Stimulated activated effector memory CD8-positive, alpha-beta T cell treated with anti-CD3 and anti-CD28 coated beads, Interleukin-12 subunit alpha, Interleukin-12 subunit beta, amount 100 ng/mL, for 72 hours (primary cell): ENCODE measurements around the gene LCMT1.

Experiments
- ATAC-seq: fragments of 150-1000 bp; cut with Tn5 transposase; 2 replicates; pipeline ENCODE4 v1.10.0; 2021
- DNase-seq, 2 donors: peaks; one replicate each; pipeline ENCODE4 v3.0.0; 2021 to 2022; ENCODE audit warnings: low spot score in 2 of 2
- H3K27ac Mint-ChIP-seq: one replicate; pipeline ENCODE4 v1.8.0; 2022; ENCODE audit warnings: mild to moderate bottlenecking, mixed read lengths
- H3K36me3 Mint-ChIP-seq: one replicate; pipeline ENCODE4 v1.8.0; 2022; ENCODE audit warnings: mild to moderate bottlenecking, mixed read lengths
- H3K4me1 Mint-ChIP-seq: one replicate; pipeline ENCODE4 v1.8.0; 2022; ENCODE audit warnings: mixed read lengths
- H3K4me3 Mint-ChIP-seq: one replicate; pipeline ENCODE4 v1.8.0; 2022; ENCODE audit warnings: mild to moderate bottlenecking, mixed read lengths
- H3K9me3 Mint-ChIP-seq: one replicate; pipeline ENCODE4 v1.8.0; 2022; ENCODE audit warnings: mixed read lengths

The LCMT1 gene

GRCh38 chr16:25184771-25185170, 73.2 kb downstream of the LCMT1 start:
- no peak overlapping the region for H3K27ac Mint-ChIP-seq
- no peaks in the 10 kb centered on the region for H3K36me3 Mint-ChIP-seq
- no peak overlapping the region for H3K4me3 Mint-ChIP-seq
- no peaks in the 10 kb centered on the region for H3K9me3 Mint-ChIP-seq
- DNase-seq = no peak
- ATAC-seq = no peak
- H3K4me1 Mint-ChIP-seq = peaks cover 6% of the 10 kb centered on the region

- no peak for ATAC-seq
- Mint-ChIP-seq H3K36me3 (no peaks in the 10 kb centered on the region), H3K4me3 (no peak overlapping the region), H3K4me1 (no peaks in the 10 kb centered on the region), H3K9me3 (no peaks in the 10 kb centered on the region), H3K27ac (no peak overlapping the region)
- DNase-seq = no peak
Measured at GRCh38 chr16:25187491-25187795, 75.9 kb downstream of the LCMT1 start.

GRCh38 chr16:25189305-25189704, 77.8 kb downstream of the LCMT1 start:
- no peak for DNase-seq
- Mint-ChIP-seq H3K27ac (no peak overlapping the region), H3K4me1 (no peaks in the 10 kb centered on the region), H3K4me3 (no peak overlapping the region), H3K9me3 (no peaks in the 10 kb centered on the region), H3K36me3 (no peaks in the 10 kb centered on the region)
- no peak for ATAC-seq

- Mint-ChIP-seq H3K36me3 (no peaks in the 10 kb centered on the region), H3K27ac (no peak overlapping the region), H3K9me3 (no peaks in the 10 kb centered on the region), H3K4me1 (no peaks in the 10 kb centered on the region), H3K4me3 (no peak overlapping the region)
- DNase-seq = no peak
- ATAC-seq = no peak
Measured at GRCh38 chr16:25192096-25192495, 80.6 kb downstream of the LCMT1 start.

- Mint-ChIP-seq H3K36me3 (no peaks in the 10 kb centered on the region), H3K9me3 (no peaks in the 10 kb centered on the region), H3K4me1 (no peaks in the 10 kb centered on the region), H3K27ac (no peak overlapping the region), H3K4me3 (no peak overlapping the region)
- ATAC-seq = no peak
- no peak for DNase-seq
Measured at GRCh38 chr16:25194273-25194878, 82.8 kb downstream of the LCMT1 start.

GRCh38 chr16:25198021-25198420, 86.5 kb downstream of the LCMT1 start:
- Mint-ChIP-seq H3K27ac (no peak overlapping the region), H3K36me3 (no peaks in the 10 kb centered on the region), H3K4me1 (no peaks in the 10 kb centered on the region), H3K9me3 (no peaks in the 10 kb centered on the region), H3K4me3 (no peak overlapping the region)
- no peak for DNase-seq
- ATAC-seq = no peak

GRCh38 chr16:25199457-25199856, 87.9 kb downstream of the LCMT1 start:
- no peak overlapping the region for H3K27ac Mint-ChIP-seq
- ATAC-seq (no peak), DNase-seq (no peak)
- no peak overlapping the region for H3K4me3 Mint-ChIP-seq
- no peaks in the 10 kb centered on the region for H3K4me1 Mint-ChIP-seq
- no peaks in the 10 kb centered on the region for H3K36me3 Mint-ChIP-seq
- no peaks in the 10 kb centered on the region for H3K9me3 Mint-ChIP-seq

- Mint-ChIP-seq H3K36me3 (no peaks in the 10 kb centered on the region), H3K4me1 (no peaks in the 10 kb centered on the region), H3K9me3 (no peaks in the 10 kb centered on the region), H3K4me3 (no peak overlapping the region), H3K27ac (no peak overlapping the region)
- ATAC-seq = peak; percentile 73
- no peak for DNase-seq
Measured at GRCh38 chr16:25210758-25211157, 99.2 kb downstream of the LCMT1 start.

- Mint-ChIP-seq H3K27ac (peak overlapping the region; percentile 26), H3K9me3 (no peaks in the 10 kb centered on the region), H3K4me1 (no peaks in the 10 kb centered on the region), H3K36me3 (no peaks in the 10 kb centered on the region), H3K4me3 (no peak overlapping the region)
- DNase-seq (no peak), ATAC-seq (no peak)
Measured at GRCh38 chr16:25212636-25213035, 101.1 kb downstream of the LCMT1 start.

GRCh38 chr16:25213709-25214397, 102.3 kb downstream of the LCMT1 start:
- Mint-ChIP-seq H3K36me3 (no peaks in the 10 kb centered on the region), H3K9me3 (no peaks in the 10 kb centered on the region), H3K4me1 (no peaks in the 10 kb centered on the region), H3K4me3 (no peak overlapping the region), H3K27ac (no peak overlapping the region)
- ATAC-seq (no peak), DNase-seq (no peak)

GRCh38 chr16:25217112-25217511, 105.6 kb downstream of the LCMT1 start:
- no peaks in the 10 kb centered on the region for H3K36me3 Mint-ChIP-seq

GRCh38 chr16:25217921-25218320, 106.4 kb downstream of the LCMT1 start:
- H3K9me3 Mint-ChIP-seq = no peaks in the 10 kb centered on the region
- no peak overlapping the region for H3K27ac Mint-ChIP-seq
- no peak for ATAC-seq
- H3K4me3 Mint-ChIP-seq = no peak overlapping the region
- DNase-seq = no peak
- H3K4me1 Mint-ChIP-seq = no peaks in the 10 kb centered on the region
- H3K36me3 Mint-ChIP-seq = no peaks in the 10 kb centered on the region

More at GRCh38 chr16:25217112-25217511, 105.6 kb downstream of the LCMT1 start:
- Mint-ChIP-seq H3K27ac (no peak overlapping the region), H3K9me3 (no peaks in the 10 kb centered on the region), H3K4me3 (no peak overlapping the region), H3K4me1 (no peaks in the 10 kb centered on the region)
- no peak for ATAC-seq
- no peak for DNase-seq

GRCh38 chr16:25219070-25219737, 107.7 kb downstream of the LCMT1 start:
- no peaks in the 10 kb centered on the region for H3K9me3 Mint-ChIP-seq
- H3K27ac Mint-ChIP-seq = no peak overlapping the region

GRCh38 chr16:25222959-25223358, 111.4 kb downstream of the LCMT1 start:
- Mint-ChIP-seq H3K9me3 (no peaks in the 10 kb centered on the region), H3K36me3 (no peaks in the 10 kb centered on the region), H3K27ac (no peak overlapping the region), H3K4me1 (no peaks in the 10 kb centered on the region), H3K4me3 (no peak overlapping the region)
- ATAC-seq (no peak), DNase-seq (no peak)

More at GRCh38 chr16:25219070-25219737, 107.7 kb downstream of the LCMT1 start:
- DNase-seq = no peak
- Mint-ChIP-seq H3K36me3 (no peaks in the 10 kb centered on the region), H3K4me3 (no peak overlapping the region), H3K4me1 (no peaks in the 10 kb centered on the region)
- ATAC-seq = no peak

GRCh38 chr16:25223964-25224363, 112.4 kb downstream of the LCMT1 start:
- Mint-ChIP-seq H3K4me3 (no peak overlapping the region), H3K36me3 (no peaks in the 10 kb centered on the region), H3K9me3 (no peaks in the 10 kb centered on the region), H3K27ac (no peak overlapping the region), H3K4me1 (no peaks in the 10 kb centered on the region)
- ATAC-seq (no peak), DNase-seq (no peak)

- ATAC-seq (no peak), DNase-seq (no peak)
- H3K4me3 Mint-ChIP-seq = no peak overlapping the region
- no peaks in the 10 kb centered on the region for H3K9me3 Mint-ChIP-seq
- H3K4me1 Mint-ChIP-seq = no peaks in the 10 kb centered on the region
- no peak overlapping the region for H3K27ac Mint-ChIP-seq
- H3K36me3 Mint-ChIP-seq = no peaks in the 10 kb centered on the region
Measured at GRCh38 chr16:25224731-25225319, 113.3 kb downstream of the LCMT1 start.
